ENCODE results near the gene MAP2K7. TPM values are rescaled to one million over a fixed set of nuclear protein-coding genes. Genes with fewer than 3 reads are reported as not detected.

Gene MAP2K7
- total RNA-seq, 6 experiments from 2014 or later, result 9.7 to 22.1 (median 15.6) TPM

DNA sequence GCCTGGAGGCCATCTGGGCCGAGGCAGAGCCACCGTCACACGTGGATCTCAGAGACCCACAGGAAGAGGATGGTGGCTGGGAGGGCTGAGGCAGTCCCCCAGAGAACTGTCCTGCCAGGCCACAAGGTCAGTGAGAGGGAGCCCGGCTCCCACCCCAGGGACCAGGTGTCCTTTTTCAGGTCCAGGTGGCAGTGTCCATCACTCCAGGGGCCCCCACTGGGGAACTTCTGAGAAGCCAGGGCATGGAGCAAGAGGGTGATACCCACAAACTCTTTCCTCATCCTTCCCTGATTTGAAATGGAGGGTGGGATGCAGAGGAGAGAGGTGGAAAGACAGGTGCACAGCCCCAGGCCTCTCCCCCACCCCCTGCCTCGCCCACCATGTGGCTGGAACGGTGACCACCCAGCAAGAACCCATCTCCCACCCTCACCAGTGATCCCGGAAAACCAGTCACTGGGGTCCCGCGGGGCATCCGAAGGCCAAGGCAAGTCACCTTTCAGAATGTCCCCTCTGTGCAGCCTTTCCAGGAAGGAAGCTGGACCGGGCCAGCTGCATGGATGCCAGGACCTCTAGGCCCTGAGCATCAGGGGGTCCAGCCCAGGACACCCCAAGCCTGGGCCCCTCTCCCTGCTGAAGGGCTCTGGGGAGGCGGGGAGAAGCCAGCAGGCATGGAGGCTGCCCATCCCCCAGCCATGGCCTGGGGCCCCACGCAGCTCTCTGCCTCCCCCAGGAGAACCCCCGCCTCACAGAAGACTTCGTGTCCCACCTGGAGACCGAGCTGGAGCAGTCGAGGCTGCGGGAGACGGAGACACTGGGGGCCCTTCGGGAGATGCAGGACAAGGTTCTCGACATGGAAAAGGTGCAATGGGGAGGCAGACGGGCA, 43.6 kb upstream of the MAP2K7 start:
- H3K27ac ChIP-seq, result no peak overlapping the region
- WGBS (ENCODE audit: insufficient coverage, low coverage, low lambda C conversion rate, missing lambda C conversion rate), result 73% methylated on average over 2 of the region's 22 CpGs
- H3K27me3 ChIP-seq, result no peaks in the 10 kb centered on the region
- H3K36me3 ChIP-seq, result no peaks in the 10 kb centered on the region
- TF ChIP-seq POLR2A (IDR thresholded peaks at IDR 0.05), result no peak
- TF ChIP-seq, protein P1, sequence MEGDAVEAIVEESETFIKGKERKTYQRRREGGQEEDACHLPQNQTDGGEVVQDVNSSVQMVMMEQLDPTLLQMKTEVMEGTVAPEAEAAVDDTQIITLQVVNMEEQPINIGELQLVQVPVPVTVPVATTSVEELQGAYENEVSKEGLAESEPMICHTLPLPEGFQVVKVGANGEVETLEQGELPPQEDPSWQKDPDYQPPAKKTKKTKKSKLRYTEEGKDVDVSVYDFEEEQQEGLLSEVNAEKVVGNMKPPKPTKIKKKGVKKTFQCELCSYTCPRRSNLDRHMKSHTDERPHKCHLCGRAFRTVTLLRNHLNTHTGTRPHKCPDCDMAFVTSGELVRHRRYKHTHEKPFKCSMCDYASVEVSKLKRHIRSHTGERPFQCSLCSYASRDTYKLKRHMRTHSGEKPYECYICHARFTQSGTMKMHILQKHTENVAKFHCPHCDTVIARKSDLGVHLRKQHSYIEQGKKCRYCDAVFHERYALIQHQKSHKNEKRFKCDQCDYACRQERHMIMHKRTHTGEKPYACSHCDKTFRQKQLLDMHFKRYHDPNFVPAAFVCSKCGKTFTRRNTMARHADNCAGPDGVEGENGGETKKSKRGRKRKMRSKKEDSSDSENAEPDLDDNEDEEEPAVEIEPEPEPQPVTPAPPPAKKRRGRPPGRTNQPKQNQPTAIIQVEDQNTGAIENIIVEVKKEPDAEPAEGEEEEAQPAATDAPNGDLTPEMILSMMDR (IDR thresholded peaks at IDR 0.05), result no peak
- ATAC-seq (no peak), DNase-seq (no peak)
- no peaks in the 10 kb centered on the region for H3K9me3 ChIP-seq
- no peak overlapping the region for H3K4me3 ChIP-seq
- H3K4me1 ChIP-seq, result peaks cover 0 to 6% (median 0%) of the 10 kb centered on the region in 4 donors
- intact Hi-C loops (cut with DNase I), result loop anchor here in 1 of 2 donors (10.0 kb wide), 1 partner anchor 45 kb away; the partner anchor contains the start of gene MAP2K7

DNA sequence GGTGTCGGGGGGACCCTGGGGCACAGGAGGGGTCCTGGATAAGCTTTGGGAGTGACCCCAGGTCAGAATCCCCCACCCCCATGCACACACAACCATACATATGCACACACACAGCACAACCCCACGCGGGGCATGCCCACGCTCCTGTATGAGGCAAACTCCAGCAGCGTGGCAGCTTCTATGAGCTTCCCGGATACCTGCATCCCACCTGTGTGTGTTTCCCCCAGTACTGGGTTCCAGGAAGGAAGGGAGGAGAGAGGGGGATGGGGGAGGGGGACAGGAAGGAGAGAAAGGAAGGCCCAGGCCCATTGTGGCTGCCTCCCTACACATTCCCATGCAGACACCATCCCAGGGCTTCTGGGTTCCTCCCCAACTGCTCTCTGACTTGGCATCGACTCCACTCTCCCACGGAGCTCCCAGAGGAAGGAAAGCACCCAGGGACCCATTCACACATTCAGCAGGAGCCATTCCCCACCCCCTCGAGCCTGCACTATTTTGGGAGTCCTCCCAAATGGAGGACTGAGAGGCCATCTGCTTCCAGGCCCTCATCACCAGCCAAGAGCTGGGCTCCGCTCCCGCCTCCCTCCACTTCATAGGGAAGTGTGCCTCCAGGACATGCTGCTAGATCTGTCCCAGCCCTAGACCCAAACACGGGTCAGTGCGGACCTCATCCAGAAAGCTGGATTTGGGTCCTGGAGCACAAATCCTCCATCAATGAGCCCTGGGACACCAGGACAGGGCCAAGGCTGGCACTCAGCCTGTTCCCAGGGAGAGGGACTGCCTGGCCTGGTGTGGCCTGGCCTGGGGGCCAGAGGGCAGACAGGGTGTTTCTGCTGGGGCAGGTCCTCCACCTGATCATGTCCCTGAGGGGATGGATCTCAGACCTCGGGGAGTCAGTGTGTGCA, 42.7 kb upstream of the MAP2K7 start:
- Histone ChIP-seq H3K27me3 (no peaks in the 10 kb centered on the region), H3K9me3 (no peaks in the 10 kb centered on the region), H3K4me1 (peaks cover 0 to 6% (median 0%) of the 10 kb centered on the region in 4 donors), H3K27ac (no peak overlapping the region), H3K4me3 (no peak overlapping the region), H3K36me3 (no peaks in the 10 kb centered on the region)
- TF ChIP-seq, protein P1 (IDR thresholded peaks at IDR 0.05), result no peak
- TF ChIP-seq POLR2A (IDR thresholded peaks at IDR 0.05), result no peak
- WGBS (ENCODE audit: insufficient coverage, low coverage, low lambda C conversion rate, missing lambda C conversion rate), result 79% methylated on average over 4 of the region's 14 CpGs
- no peak for ATAC-seq
- no peak for DNase-seq
- intact Hi-C loops (cut with DNase I), result no loop called here

DNA sequence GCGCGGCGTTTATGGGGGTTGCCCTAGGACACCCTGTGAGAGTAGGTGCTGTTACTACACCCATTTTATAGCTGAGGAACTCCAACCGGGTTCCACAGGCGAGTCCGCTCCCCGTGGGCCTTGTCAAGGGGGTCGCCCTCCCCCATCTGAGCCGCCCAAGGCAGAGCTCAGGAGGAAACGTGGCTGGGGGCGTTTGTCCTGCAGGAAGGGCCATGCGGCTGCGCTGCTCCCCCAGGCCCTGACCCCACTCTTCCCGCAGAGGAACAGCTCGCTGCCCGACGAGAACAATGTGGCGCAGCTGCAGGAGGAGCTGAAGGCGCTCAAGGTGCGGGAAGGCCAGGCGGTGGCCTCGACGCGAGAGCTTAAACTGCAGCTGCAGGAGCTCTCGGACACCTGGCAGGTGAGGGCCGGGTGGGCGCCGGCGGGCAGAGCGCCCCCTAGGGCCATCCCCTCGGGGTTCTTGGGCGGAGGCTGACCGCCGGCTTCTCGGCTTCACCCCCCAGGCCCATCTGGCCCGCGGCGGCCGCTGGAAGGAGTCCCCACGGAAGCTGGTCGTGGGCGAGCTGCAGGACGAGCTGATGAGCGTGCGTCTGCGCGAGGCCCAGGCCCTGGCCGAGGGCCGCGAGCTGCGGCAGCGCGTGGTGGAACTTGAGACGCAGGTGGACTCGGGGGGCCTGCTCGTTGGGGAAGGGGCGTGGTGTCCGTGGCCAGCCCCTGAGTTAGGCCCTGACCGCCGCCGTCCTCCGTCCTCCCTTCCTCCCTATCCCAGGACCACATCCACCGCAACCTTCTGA, 41.9 kb upstream of the MAP2K7 start:
- Histone ChIP-seq H3K9me3 (no peaks in the 10 kb centered on the region), H3K27ac (no peak overlapping the region), H3K36me3 (no peaks in the 10 kb centered on the region), H3K4me1 (peaks cover 0 to 6% (median 0%) of the 10 kb centered on the region in 4 donors), H3K27me3 (no peaks in the 10 kb centered on the region), H3K4me3 (no peak overlapping the region)
- intact Hi-C loops (cut with DNase I), result no loop called here
- ATAC-seq (no peak), DNase-seq (peak in 1 of 3 donors; percentile 54)
- WGBS (ENCODE audit: insufficient coverage, low coverage, low lambda C conversion rate, missing lambda C conversion rate), result no CpG with 5 or more reads among the region's 63 CpGs
- TF ChIP-seq, protein P1 (IDR thresholded peaks at IDR 0.05), result no peak
- TF ChIP-seq POLR2A (IDR thresholded peaks at IDR 0.05), result no peak

DNA sequence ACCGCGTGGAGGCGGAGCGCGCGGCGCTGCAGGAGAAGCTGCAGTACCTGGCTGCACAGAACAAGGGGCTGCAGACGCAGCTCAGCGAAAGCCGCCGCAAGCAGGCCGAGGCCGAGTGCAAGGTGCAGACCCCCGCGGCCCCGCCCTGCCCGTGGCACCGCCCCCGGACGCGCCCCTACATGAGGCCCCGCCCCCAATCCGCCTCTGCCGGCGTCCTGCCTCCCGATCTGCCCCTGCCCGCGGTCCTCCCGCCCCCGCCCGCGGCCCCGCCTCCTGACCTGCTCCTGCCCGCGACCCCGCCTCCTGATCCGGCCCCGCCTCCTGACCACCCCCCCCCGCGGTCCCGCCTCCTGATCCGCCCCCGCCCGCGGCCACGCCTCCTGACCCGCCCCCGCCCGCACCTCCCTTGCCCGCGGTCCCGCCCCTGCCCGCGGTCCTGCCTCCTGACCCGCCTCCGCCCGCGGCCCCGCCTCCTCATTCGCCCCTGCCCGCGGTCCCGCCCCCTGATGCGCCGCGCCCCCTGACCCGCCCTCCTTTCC, 41.2 kb upstream of the MAP2K7 start:
- H3K4me3 ChIP-seq, result no peak overlapping the region
- H3K9me3 ChIP-seq, result no peaks in the 10 kb centered on the region
- TF ChIP-seq, protein P1 (IDR thresholded peaks at IDR 0.05), result no peak
- TF ChIP-seq POLR2A (IDR thresholded peaks at IDR 0.05), result no peak
- ATAC-seq, result peak; percentile 5 to 76 (median 40)
- no peaks in the 10 kb centered on the region for H3K36me3 ChIP-seq
- 10% methylated on average over 27 of the region's 67 CpGs for WGBS (ENCODE audit: insufficient coverage, low coverage, low lambda C conversion rate, missing lambda C conversion rate)
- H3K4me1 ChIP-seq, result peaks cover 0 to 6% (median 0%) of the 10 kb centered on the region in 4 donors
- DNase-seq, result peak in 2 of 3 donors; percentile 49 to 79
- intact Hi-C loops (cut with DNase I), result no loop called here
- no peak overlapping the region for H3K27ac ChIP-seq
- no peaks in the 10 kb centered on the region for H3K27me3 ChIP-seq
